ES-I3 (cell line): ENCODE data around the gene GRAMD1B.
"Not testable (repeated sequence)": the region's sequence is repeated elsewhere in the genome, so short reads cannot be mapped to it uniquely, and the experiment has no call there.

Source experiments
- H3K36me3 ChIP-seq: 2 replicates; pipeline ENCODE4 v1.6.1; 2013; ENCODE audit warnings: mild to moderate bottlenecking, low read length, control low read depth, moderate library complexity; ENCODE audit not compliant: insufficient read depth
- H3K4me1 ChIP-seq: 2 replicates; pipeline ENCODE4 v1.6.1; 2013; ENCODE audit warnings: mild to moderate bottlenecking, control low read depth, low read length; ENCODE audit not compliant: insufficient read depth
- H3K9ac ChIP-seq: 2 replicates; pipeline ENCODE4 v1.6.1; 2013; ENCODE audit warnings: low read depth, mild to moderate bottlenecking, low read length, moderate library complexity
- H3K9me3 ChIP-seq: 2 replicates; pipeline ENCODE4 v1.6.1; 2013; ENCODE audit warnings: mild to moderate bottlenecking, low read length, moderate library complexity; ENCODE audit not compliant: control insufficient read depth, insufficient read depth

Gene GRAMD1B

DNA sequence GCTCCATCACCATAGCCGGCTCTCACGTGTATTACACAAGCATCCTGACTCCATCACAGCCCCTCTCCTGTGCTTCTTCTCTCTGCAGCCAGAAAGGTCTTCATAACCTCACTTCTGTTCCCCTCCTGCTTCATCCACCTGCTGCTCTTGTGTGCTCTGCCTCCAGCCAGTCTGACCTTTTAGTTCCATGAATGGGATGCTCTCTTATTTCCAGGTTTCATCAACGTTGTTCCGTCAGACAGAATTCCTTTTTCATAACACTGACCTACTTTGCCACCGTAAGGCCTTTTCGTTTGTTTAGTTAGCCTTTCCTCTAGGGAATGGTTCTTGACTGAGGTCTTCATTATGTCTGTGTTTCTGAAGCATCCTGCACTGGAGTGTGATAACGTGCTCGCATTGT is 18.8 kb downstream of the GRAMD1B start:
- H3K4me1 ChIP-seq: peaks cover 3% of the 10 kb centered on the region
- H3K9ac ChIP-seq: no peak overlapping the region
- no peaks in the 10 kb centered on the region for H3K36me3 ChIP-seq
- no peaks in the 10 kb centered on the region for H3K9me3 ChIP-seq

DNA sequence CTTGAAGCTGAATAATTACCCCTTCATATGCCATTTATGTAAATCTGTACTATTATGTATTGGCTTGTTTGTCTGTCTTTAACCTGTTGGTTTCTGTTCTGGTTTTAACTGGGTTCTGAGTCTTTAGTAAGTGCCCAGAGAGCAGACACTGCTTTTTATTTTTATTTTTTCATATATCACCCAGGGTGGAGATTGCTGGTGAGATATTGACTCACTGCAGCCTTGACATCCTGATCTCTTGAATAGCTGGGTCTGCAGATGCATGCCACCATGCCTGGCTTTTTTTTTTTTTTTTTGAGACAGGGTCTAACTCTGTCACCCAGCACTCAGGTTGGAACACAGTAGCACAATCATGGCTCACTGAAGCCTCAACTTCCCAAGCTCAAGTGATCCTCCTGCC is 19.4 kb downstream of the GRAMD1B start:
- peaks cover 9% of the 10 kb centered on the region for H3K4me1 ChIP-seq
- H3K9ac ChIP-seq: no peak overlapping the region
- no peaks in the 10 kb centered on the region for H3K9me3 ChIP-seq
- H3K36me3 ChIP-seq: no peaks in the 10 kb centered on the region

DNA sequence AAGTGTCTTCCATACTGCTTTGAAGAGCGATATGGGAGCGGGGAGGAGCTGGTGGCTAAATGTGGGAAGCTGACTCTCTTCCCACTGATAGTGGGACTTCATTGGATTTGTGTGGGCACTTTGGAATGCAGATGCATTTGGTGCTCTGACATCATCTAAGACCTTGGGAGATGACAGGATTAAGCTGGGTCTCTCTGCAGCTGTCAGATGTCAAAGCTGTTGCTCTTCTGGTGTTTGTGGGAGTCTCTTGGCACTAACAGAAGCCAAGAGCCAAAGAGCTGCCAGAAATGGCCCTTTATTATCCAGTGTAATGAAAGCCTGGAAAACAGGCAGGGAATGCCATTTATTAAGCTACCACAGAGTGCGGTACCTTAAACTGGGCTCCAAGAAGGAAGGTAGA is 20.6 kb downstream of the GRAMD1B start:
- Histone ChIP-seq H3K9me3 (no peaks in the 10 kb centered on the region), H3K36me3 (no peaks in the 10 kb centered on the region), H3K9ac (no peak overlapping the region), H3K4me1 (peaks cover 10% of the 10 kb centered on the region)

DNA sequence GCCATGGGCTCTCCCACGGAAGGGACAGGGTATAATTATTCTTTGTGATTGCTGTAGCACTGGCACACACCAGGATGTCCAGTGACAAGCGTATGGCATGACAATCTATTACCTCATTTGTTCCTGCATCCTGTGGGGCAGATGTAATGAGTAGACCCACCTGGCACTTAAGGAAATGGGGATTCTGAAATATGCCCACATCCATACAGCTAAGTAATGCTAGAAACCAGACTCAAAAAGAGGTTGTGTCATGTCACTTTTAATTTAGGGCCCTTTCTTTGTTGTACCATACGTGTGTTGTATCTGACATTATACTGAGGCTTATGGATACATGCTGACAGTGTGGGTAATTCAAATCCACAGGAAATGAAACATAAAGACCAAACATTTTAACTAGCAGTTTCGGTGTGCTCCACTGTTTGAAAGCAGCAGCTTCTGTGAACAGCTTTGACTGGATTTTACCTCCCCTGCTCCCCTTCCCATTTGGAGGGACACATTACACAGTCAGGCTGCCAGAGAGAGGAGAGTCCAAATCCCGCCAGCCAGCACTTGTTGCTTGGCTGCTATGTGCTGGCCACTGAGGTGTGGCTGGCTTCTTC is 21.2 kb downstream of the GRAMD1B start:
- H3K4me1 ChIP-seq: peaks cover 10% of the 10 kb centered on the region
- H3K9me3 ChIP-seq: no peaks in the 10 kb centered on the region
- H3K36me3 ChIP-seq: no peaks in the 10 kb centered on the region
- no peak overlapping the region for H3K9ac ChIP-seq

- peaks cover 10% of the 10 kb centered on the region for H3K4me1 ChIP-seq
- no peaks in the 10 kb centered on the region for H3K36me3 ChIP-seq
- H3K9me3 ChIP-seq: no peaks in the 10 kb centered on the region
- no peak overlapping the region for H3K9ac ChIP-seq
Measured at GRCh38 chr11:123452794-123453193, 22.7 kb downstream of the GRAMD1B start.

- Histone ChIP-seq H3K36me3 (no peaks in the 10 kb centered on the region), H3K9ac (no peak overlapping the region), H3K9me3 (no peaks in the 10 kb centered on the region), H3K4me1 (peaks cover 10% of the 10 kb centered on the region)
Measured at GRCh38 chr11:123454060-123454651, 24.1 kb downstream of the GRAMD1B start.

GRCh38 chr11:123454796-123455195 is 24.7 kb downstream of the GRAMD1B start:
- H3K9ac ChIP-seq: no peak overlapping the region
- H3K36me3 ChIP-seq: no peaks in the 10 kb centered on the region
- H3K4me1 ChIP-seq: peaks cover 10% of the 10 kb centered on the region
- no peaks in the 10 kb centered on the region for H3K9me3 ChIP-seq

- H3K9ac ChIP-seq: not testable (repeated sequence)
Measured at GRCh38 chr11:123456448-123456847, 26.4 kb downstream of the GRAMD1B start.

GRCh38 chr11:123457187-123457770 is 27.2 kb downstream of the GRAMD1B start:
- Histone ChIP-seq H3K36me3 (no peaks in the 10 kb centered on the region), H3K9me3 (no peaks in the 10 kb centered on the region), H3K9ac (no peak overlapping the region), H3K4me1 (peaks cover 10% of the 10 kb centered on the region)

More at GRCh38 chr11:123456448-123456847, 26.4 kb downstream of the GRAMD1B start:
- peaks cover 10% of the 10 kb centered on the region for H3K4me1 ChIP-seq
- not testable (repeated sequence) for H3K9me3 ChIP-seq, H3K36me3 ChIP-seq

DNA sequence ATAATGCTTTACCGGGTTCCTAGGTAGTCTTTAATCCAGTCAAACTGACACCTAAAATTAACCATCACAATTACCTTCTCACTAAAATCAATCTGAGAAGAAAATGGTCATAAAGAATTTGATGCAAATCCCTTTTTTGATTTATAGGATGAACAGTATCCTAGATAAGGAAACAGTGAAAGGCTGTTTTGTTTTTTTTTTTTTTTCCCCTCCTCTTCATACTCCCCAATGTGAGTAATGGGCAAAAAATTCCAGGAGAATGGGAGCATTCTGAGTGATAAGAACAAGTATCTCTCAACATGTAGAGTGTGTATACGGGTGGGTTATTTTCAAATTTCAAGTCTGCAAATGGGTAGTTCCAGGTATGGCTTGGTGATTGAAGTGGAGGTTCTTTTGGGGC is 28.4 kb downstream of the GRAMD1B start:
- peaks cover 10% of the 10 kb centered on the region for H3K4me1 ChIP-seq
- no peaks in the 10 kb centered on the region for H3K36me3 ChIP-seq
- no peaks in the 10 kb centered on the region for H3K9me3 ChIP-seq
- no peak overlapping the region for H3K9ac ChIP-seq

- no peaks in the 10 kb centered on the region for H3K9me3 ChIP-seq
- no peaks in the 10 kb centered on the region for H3K36me3 ChIP-seq
- H3K4me1 ChIP-seq: no peaks in the 10 kb centered on the region
- no peak overlapping the region for H3K9ac ChIP-seq
Measured at GRCh38 chr11:123460012-123460700, 30.1 kb downstream of the GRAMD1B start.

- no peaks in the 10 kb centered on the region for H3K4me1 ChIP-seq
- no peaks in the 10 kb centered on the region for H3K36me3 ChIP-seq
- no peaks in the 10 kb centered on the region for H3K9me3 ChIP-seq
- H3K9ac ChIP-seq: no peak overlapping the region
Measured at GRCh38 chr11:123461164-123461563, 31.1 kb downstream of the GRAMD1B start.

DNA sequence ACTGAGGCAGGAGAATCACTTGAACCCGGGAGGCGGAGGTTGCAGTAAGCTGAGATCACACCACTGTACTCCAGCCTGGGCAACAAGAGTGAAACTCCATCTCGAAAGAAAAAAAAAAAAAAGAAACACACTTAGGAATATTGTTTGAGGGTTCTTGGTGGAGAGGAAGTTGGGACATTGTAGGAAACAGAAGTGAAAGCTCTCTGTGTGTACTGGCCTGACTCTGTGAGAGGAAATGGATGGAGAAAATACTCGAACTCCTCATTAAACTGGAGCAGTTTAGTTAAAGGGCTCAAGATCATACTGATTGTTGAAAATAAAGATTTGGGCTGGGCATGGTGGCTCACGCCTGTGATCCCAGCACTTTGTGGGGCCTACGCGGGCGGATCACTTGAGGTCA is 35.6 kb downstream of the GRAMD1B start:
- not testable (repeated sequence) for H3K9me3 ChIP-seq, H3K36me3 ChIP-seq, H3K4me1 ChIP-seq, H3K9ac ChIP-seq

GRCh38 chr11:123466172-123466571 is 36.1 kb downstream of the GRAMD1B start:
- not testable (repeated sequence) for H3K9ac ChIP-seq, H3K36me3 ChIP-seq, H3K4me1 ChIP-seq, H3K9me3 ChIP-seq

- Histone ChIP-seq H3K36me3 (no peaks in the 10 kb centered on the region), H3K9ac (no peak overlapping the region), H3K4me1 (no peaks in the 10 kb centered on the region), H3K9me3 (no peaks in the 10 kb centered on the region)
Measured at GRCh38 chr11:123469089-123469488, 39.0 kb downstream of the GRAMD1B start.
